ENCODE data around the gene PAMR1.

PAMR1 gene

DNA sequence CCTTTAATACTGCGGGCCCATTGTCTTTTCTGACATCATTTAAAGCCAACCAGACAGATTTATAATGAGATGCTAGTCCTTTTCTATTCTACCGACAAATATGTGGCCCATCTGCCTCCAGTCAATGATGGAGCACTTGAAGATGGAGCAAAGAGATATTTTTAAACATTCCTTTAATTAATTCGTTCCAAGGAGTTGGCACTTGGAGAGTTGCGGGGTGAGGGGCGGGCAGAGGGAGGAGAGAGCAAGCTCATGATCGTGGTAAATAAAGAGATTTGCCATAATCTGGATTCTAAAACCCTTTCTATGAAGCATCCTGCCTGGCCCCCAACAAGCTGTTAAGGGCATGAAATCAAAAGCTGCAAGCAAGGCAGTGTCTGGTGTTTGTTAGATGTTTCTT lies 111.1 kb downstream of the PAMR1 start:
- no peaks in the 10 kb centered on the region for H3K9me3 ChIP-seq (ENCODE audit: control insufficient read depth, low read depth, low read length)
- H3K36me3 ChIP-seq (ENCODE audit: control insufficient read depth, low read depth, low read length) = no peaks in the 10 kb centered on the region
- H3K27ac ChIP-seq (ENCODE audit: low read length) = no peak overlapping the region
- no peak overlapping the region for H3K9ac ChIP-seq (ENCODE audit: low read length)
- H3K4me3 ChIP-seq (ENCODE audit: low read length) = no peak overlapping the region
- peaks cover 52% of the 10 kb centered on the region for H3K27me3 ChIP-seq (ENCODE audit: control insufficient read depth, insufficient read depth, low read length)
- H3K4me1 ChIP-seq (ENCODE audit: control insufficient read depth, low read depth, low read length) = peaks cover 5% of the 10 kb centered on the region

DNA sequence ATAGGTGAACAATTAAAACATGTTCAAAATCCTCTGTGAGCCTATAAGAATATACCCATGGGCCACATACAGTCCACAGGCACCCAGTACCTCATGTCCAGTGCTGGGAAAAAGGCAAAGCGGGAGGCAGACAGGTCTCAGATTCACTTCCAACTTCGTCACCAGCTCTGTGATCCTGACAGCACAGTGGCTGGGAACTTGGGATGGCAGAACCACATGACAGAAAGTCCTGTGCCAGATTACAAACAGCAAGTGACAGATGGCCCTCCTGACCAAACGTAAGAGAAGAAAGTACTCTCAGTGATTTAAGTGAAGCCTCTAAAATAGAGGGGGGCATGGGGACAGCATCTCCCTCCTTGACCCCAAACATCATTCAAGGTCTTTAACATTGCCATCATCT lies 111.8 kb downstream of the PAMR1 start:
- Histone ChIP-seq H3K27me3 (ENCODE audit: control insufficient read depth, insufficient read depth, low read length) (peaks cover 45% of the 10 kb centered on the region), H3K4me1 (ENCODE audit: control insufficient read depth, low read depth, low read length) (peaks cover 5% of the 10 kb centered on the region), H3K4me3 (ENCODE audit: low read length) (no peak overlapping the region), H3K9me3 (ENCODE audit: control insufficient read depth, low read depth, low read length) (no peaks in the 10 kb centered on the region), H3K9ac (ENCODE audit: low read length) (no peak overlapping the region), H3K36me3 (ENCODE audit: control insufficient read depth, low read depth, low read length) (no peaks in the 10 kb centered on the region), H3K27ac (ENCODE audit: low read length) (no peak overlapping the region)

DNA sequence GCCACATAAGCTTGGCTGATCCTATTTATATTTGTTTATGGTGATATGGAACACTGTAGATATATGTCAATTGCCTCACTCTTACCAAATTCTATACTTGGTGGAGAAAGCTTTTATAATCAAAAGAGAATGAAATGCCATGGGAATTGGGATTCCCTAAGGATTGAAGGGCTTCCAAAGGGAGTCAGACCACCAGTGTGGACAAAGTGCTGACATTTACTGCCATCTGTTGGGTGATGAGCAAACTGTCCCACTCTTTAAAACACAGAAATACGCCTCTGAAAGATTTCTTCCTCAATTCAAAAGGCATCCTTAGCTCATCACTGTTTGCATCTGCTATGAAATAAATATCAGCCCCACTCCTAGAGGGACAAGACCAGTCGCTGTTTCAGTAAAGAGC lies 113.1 kb downstream of the PAMR1 start:
- Histone ChIP-seq H3K9ac (ENCODE audit: low read length) (no peak overlapping the region), H3K9me3 (ENCODE audit: control insufficient read depth, low read depth, low read length) (no peaks in the 10 kb centered on the region), H3K4me1 (ENCODE audit: control insufficient read depth, low read depth, low read length) (no peaks in the 10 kb centered on the region), H3K27ac (ENCODE audit: low read length) (no peak overlapping the region), H3K27me3 (ENCODE audit: control insufficient read depth, insufficient read depth, low read length) (peaks cover 32% of the 10 kb centered on the region), H3K36me3 (ENCODE audit: control insufficient read depth, low read depth, low read length) (no peaks in the 10 kb centered on the region), H3K4me3 (ENCODE audit: low read length) (no peak overlapping the region)

DNA sequence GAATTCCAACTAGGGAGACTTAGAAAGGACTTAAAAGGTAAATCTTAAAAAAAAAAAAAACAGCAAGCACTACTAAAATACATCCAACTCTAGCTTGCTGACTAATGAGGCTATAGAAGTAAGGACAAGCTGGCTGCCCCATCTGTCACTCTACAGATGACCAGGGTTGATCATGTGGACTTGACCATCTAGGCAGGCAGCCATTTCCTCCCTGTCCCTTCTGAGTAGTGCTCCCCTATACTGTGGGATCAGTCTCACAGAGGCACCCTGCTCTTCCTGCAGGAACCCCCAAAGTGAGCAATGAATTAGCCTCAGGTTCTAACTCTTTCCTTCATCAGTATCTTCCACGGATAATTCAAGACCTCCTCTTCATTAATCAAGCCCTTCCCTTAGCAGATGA lies 118.4 kb downstream of the PAMR1 start:
- H3K9me3 ChIP-seq (ENCODE audit: control insufficient read depth, low read depth, low read length) = no peaks in the 10 kb centered on the region
- no peaks in the 10 kb centered on the region for H3K36me3 ChIP-seq (ENCODE audit: control insufficient read depth, low read depth, low read length)
- H3K27me3 ChIP-seq (ENCODE audit: control insufficient read depth, insufficient read depth, low read length) = no peaks in the 10 kb centered on the region
- no peak overlapping the region for H3K4me3 ChIP-seq (ENCODE audit: low read length)
- H3K4me1 ChIP-seq (ENCODE audit: control insufficient read depth, low read depth, low read length) = no peaks in the 10 kb centered on the region
- no peak overlapping the region for H3K27ac ChIP-seq (ENCODE audit: low read length)
- no peak overlapping the region for H3K9ac ChIP-seq (ENCODE audit: low read length)

DNA sequence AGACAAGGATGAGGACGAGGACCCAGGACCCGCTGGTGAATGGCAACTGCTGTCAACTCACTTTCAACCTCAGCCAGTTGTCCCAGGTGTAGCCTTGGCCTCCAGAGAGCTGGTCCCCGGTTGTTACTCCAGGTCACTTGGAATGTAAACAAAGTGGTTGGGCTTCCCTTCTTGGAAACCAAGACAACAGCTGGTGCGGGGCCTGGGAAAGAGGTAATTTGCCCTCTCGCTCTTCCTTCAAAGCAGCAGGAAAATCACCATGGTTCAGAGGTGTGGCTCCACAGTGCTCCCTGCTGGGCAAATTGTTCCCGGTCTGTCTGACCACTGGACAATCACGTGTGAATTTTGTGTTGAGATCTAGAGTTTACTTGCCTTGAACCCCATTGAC lies 121.0 kb downstream of the PAMR1 start:
- Histone ChIP-seq H3K27ac (ENCODE audit: low read length) (no peak overlapping the region), H3K36me3 (ENCODE audit: control insufficient read depth, low read depth, low read length) (no peaks in the 10 kb centered on the region), H3K4me3 (ENCODE audit: low read length) (no peak overlapping the region), H3K9me3 (ENCODE audit: control insufficient read depth, low read depth, low read length) (no peaks in the 10 kb centered on the region), H3K9ac (ENCODE audit: low read length) (no peak overlapping the region), H3K4me1 (ENCODE audit: control insufficient read depth, low read depth, low read length) (peaks cover 7% of the 10 kb centered on the region), H3K27me3 (ENCODE audit: control insufficient read depth, insufficient read depth, low read length) (no peaks in the 10 kb centered on the region)

DNA sequence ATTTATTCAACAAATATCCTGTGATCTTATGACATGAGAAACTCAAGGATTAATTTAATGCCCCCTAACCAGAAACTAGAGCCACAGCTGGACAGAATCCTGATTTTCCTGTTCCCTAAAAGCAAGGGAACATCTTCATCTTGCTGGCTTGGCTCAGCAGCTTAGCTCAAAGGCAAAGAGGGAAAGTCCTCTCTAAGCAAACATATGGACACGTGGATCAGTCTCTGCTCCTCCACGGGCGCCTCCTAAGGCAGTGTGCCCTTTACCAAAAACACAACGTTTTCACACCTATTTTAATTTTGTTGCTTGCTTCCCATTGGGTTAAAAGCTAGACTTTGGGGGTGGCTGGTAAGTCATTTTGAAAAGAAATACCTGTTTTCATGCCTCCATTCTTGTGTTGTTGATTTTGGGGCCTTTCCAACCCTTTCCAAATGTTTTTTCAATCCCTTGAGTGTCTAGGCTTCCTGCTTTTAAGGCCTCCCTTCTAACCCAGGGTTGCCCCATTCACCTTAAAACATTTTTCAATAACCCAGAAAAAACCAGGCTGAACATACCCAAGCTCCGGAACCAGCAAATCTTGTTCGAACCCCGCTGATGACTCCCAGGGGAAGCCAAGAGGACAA lies 121.5 kb downstream of the PAMR1 start:
- Histone ChIP-seq H3K36me3 (ENCODE audit: control insufficient read depth, low read depth, low read length) (no peaks in the 10 kb centered on the region), H3K4me1 (ENCODE audit: control insufficient read depth, low read depth, low read length) (peaks cover 7% of the 10 kb centered on the region), H3K4me3 (ENCODE audit: low read length) (no peak overlapping the region), H3K9me3 (ENCODE audit: control insufficient read depth, low read depth, low read length) (no peaks in the 10 kb centered on the region), H3K9ac (ENCODE audit: low read length) (no peak overlapping the region), H3K27ac (ENCODE audit: low read length) (no peak overlapping the region), H3K27me3 (ENCODE audit: control insufficient read depth, insufficient read depth, low read length) (no peaks in the 10 kb centered on the region)

DNA sequence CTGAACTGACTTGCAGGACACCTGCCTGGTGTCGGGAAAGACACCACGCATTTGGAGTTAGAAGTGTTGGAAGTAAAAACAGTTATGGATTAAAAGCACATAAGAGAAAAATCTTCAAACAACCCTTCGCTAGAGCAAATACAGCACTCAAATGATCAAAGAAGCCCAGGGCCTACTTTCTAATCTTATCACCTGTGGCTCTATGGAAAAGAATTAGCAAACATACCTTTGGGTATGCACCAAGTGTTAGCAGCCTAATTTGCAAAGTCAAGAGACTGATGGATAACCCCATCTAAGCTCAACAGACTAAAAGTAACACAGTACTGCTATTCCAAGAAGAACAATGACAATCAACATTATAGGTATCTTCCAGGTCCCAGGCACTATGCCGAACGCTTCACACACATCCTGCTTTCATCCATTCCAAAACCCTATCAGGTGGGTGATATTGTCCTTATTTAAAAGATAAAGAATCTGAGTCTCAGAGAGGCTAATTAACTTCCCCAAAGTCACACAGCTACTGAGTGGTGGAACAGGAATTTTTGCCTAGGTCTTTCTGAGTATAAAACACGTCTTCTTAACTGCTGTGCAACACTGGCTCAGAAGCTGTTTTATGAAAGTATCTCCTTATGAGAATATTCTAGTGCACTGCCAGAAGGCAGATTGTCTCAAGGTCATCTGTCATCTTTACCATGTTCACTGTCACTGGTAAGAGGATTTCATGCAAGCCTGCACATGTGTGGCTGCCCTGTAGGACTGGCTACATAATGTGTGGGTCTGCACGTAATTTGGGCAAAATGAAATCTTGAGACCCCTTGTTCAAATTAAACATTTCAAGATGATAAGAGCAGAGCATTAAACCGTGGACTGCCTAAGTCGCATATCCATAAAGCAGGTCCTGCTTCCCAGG lies 122.4 kb downstream of the PAMR1 start:
- Histone ChIP-seq H3K27ac (ENCODE audit: low read length) (no peak overlapping the region), H3K36me3 (ENCODE audit: control insufficient read depth, low read depth, low read length) (no peaks in the 10 kb centered on the region), H3K9me3 (ENCODE audit: control insufficient read depth, low read depth, low read length) (no peaks in the 10 kb centered on the region), H3K4me3 (ENCODE audit: low read length) (no peak overlapping the region), H3K27me3 (ENCODE audit: control insufficient read depth, insufficient read depth, low read length) (no peaks in the 10 kb centered on the region), H3K4me1 (ENCODE audit: control insufficient read depth, low read depth, low read length) (peaks cover 7% of the 10 kb centered on the region), H3K9ac (ENCODE audit: low read length) (no peak overlapping the region)

DNA sequence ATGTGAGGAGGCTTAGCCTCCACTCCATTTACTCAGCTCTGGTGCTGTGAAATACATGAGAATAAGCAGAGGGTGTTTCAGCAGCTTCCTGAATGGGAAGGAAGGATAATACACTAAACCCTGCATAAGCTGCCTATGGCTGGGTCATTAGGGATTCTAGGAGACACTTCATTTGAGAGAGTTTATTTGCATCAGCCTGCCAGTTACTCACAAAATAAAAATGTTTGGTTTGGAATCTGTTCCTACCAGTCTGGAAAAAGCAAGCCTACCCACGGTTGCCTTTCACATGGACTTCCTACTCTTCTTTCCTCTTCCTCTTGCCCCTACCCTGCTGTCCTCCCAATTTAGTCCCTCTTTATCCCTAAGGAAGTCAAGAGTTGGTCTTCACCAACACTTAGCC lies 126.5 kb downstream of the PAMR1 start:
- Histone ChIP-seq H3K9me3 (ENCODE audit: control insufficient read depth, low read depth, low read length) (no peaks in the 10 kb centered on the region), H3K27ac (ENCODE audit: low read length) (no peak overlapping the region), H3K4me1 (ENCODE audit: control insufficient read depth, low read depth, low read length) (peaks cover 7% of the 10 kb centered on the region), H3K36me3 (ENCODE audit: control insufficient read depth, low read depth, low read length) (no peaks in the 10 kb centered on the region), H3K9ac (ENCODE audit: low read length) (no peak overlapping the region), H3K4me3 (ENCODE audit: low read length) (no peak overlapping the region), H3K27me3 (ENCODE audit: control insufficient read depth, insufficient read depth, low read length) (no peaks in the 10 kb centered on the region)

DNA sequence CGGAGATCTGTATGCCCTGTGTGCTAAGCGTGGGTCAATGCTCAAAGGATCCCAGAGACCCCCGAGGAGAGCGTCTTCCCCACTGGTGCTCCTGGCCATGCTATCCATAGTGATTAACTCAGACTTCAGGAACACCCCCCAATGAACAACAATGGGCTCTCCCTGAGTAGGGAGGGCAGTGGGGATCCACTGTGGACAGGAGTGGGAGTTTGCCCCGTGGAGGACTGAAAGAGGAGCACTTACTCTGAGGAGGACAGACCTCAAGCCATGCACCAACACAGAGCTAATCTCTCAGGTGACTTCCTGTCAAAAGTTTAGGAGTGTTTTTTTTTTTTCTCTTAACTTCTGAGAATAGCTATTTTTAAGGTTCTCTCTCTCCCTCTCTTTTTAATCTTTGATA lies 130.5 kb downstream of the PAMR1 start:
- Histone ChIP-seq H3K9ac (ENCODE audit: low read length) (no peak overlapping the region), H3K27me3 (ENCODE audit: control insufficient read depth, insufficient read depth, low read length) (no peaks in the 10 kb centered on the region), H3K36me3 (ENCODE audit: control insufficient read depth, low read depth, low read length) (no peaks in the 10 kb centered on the region), H3K9me3 (ENCODE audit: control insufficient read depth, low read depth, low read length) (no peaks in the 10 kb centered on the region), H3K4me3 (ENCODE audit: low read length) (no peak overlapping the region), H3K4me1 (ENCODE audit: control insufficient read depth, low read depth, low read length) (no peaks in the 10 kb centered on the region), H3K27ac (ENCODE audit: low read length) (no peak overlapping the region)

DNA sequence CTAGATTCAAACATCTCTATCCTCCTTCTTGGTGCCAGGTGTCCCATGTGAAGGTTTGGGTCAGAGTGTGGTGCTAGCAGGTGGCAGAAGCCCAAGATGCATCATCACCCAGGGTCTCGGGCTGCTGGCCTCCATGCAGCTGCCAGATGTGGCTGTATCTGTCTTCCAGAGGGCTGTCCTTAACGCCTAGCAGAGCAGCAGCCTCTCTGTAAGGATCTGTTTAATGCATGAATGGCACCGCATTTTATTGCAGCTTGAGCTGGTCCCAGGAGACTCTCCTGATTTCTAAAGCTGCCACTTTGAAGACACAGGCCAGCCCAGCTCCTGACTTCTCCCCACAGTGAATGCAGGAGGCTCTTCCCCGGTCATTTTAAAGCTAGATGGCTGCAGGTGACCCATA lies 132.3 kb downstream of the PAMR1 start:
- H3K9me3 ChIP-seq (ENCODE audit: control insufficient read depth, low read depth, low read length) = no peaks in the 10 kb centered on the region
- no peak overlapping the region for H3K27ac ChIP-seq (ENCODE audit: low read length)
- no peaks in the 10 kb centered on the region for H3K36me3 ChIP-seq (ENCODE audit: control insufficient read depth, low read depth, low read length)
- no peak overlapping the region for H3K9ac ChIP-seq (ENCODE audit: low read length)
- H3K27me3 ChIP-seq (ENCODE audit: control insufficient read depth, insufficient read depth, low read length) = no peaks in the 10 kb centered on the region
- no peak overlapping the region for H3K4me3 ChIP-seq (ENCODE audit: low read length)
- no peaks in the 10 kb centered on the region for H3K4me1 ChIP-seq (ENCODE audit: control insufficient read depth, low read depth, low read length)

DNA sequence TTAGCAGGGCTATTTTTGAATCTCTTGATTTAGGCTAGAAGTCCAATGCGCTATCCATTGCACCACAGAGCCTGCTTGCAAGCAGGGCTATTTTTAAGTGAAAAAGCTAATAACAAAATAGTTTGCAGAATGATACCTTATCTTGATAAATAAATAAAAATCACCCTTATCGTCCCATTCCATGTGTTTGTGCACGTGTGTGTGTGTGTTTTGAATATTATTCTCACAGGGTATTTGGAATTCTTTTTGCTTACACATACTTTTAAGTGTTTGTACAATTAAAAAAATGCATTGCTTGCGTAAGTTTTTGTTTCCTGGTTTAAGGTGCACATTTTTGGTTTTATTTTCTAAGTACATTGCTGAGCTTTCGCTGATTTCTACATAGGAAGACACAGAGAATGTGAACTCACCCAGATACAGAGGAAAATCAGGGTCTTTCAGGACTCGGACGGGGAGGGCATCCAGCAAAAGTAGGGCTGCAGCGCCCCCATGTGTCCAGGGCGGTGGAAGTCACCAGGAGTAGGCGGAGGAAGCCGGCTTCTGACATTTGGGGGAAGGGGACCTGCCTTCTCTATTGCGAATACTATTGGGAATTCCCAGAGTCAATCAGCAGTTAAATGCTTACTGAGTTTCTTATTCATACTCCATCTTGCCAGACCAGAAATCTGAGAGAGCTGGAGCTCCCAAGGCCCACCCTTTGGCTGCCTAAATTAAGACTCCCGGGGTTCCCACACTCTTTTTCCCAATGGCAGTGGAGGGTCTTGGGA lies 133.3 kb downstream of the PAMR1 start:
- Histone ChIP-seq H3K4me3 (ENCODE audit: low read length) (no peak overlapping the region), H3K9ac (ENCODE audit: low read length) (no peak overlapping the region), H3K4me1 (ENCODE audit: control insufficient read depth, low read depth, low read length) (no peaks in the 10 kb centered on the region), H3K36me3 (ENCODE audit: control insufficient read depth, low read depth, low read length) (no peaks in the 10 kb centered on the region), H3K27ac (ENCODE audit: low read length) (no peak overlapping the region), H3K27me3 (ENCODE audit: control insufficient read depth, insufficient read depth, low read length) (no peaks in the 10 kb centered on the region), H3K9me3 (ENCODE audit: control insufficient read depth, low read depth, low read length) (no peaks in the 10 kb centered on the region)
